WERI-Rb-1 (cell line): ENCODE measurements around the gene DDI1.

Experiments
- DNase-seq: peaks from one replicate; pipeline ENCODE4 v3.0.0-alpha.2; 2020
- H3K27ac ChIP-seq: fragments of 250-450 bp; sonication (Bioruptor Pico); 2 replicates; pipeline ENCODE4 v1.5.1; 2020; ENCODE audit warnings: mild to moderate bottlenecking, moderate library complexity
- H3K27me3 ChIP-seq: fragments of 250-450 bp; sonication (Bioruptor Pico); 2 replicates; pipeline ENCODE4 v1.5.1; 2021; ENCODE audit warnings: mild to moderate bottlenecking, low read depth, moderate library complexity; ENCODE audit not compliant: insufficient read depth, severe bottlenecking
- H3K36me3 ChIP-seq: fragments of 250-450 bp; sonication (Bioruptor Pico); 2 replicates; pipeline ENCODE4 v1.5.1; 2020; ENCODE audit warnings: mild to moderate bottlenecking, moderate library complexity
- H3K4me3 ChIP-seq: 2 replicates; pipeline ENCODE4 v1.5.1; 2011; ENCODE audit warnings: low read depth, mild to moderate bottlenecking, control low read depth, low read length
- H3K9me3 ChIP-seq: fragments of 250-450 bp; sonication (Bioruptor Pico); 2 replicates; pipeline ENCODE4 v1.5.1; 2021; ENCODE audit warnings: mild to moderate bottlenecking, moderate library complexity; ENCODE audit not compliant: severe bottlenecking
- TF ChIP-seq, protein P1 (sequence below): IDR thresholded peaks from 2 replicates; pipeline ENCODE4 v1.5.1; 2011; ENCODE audit warnings: low read depth, mild to moderate bottlenecking, control low read depth, inconsistent platforms, low read length

DDI1 gene

DNA sequence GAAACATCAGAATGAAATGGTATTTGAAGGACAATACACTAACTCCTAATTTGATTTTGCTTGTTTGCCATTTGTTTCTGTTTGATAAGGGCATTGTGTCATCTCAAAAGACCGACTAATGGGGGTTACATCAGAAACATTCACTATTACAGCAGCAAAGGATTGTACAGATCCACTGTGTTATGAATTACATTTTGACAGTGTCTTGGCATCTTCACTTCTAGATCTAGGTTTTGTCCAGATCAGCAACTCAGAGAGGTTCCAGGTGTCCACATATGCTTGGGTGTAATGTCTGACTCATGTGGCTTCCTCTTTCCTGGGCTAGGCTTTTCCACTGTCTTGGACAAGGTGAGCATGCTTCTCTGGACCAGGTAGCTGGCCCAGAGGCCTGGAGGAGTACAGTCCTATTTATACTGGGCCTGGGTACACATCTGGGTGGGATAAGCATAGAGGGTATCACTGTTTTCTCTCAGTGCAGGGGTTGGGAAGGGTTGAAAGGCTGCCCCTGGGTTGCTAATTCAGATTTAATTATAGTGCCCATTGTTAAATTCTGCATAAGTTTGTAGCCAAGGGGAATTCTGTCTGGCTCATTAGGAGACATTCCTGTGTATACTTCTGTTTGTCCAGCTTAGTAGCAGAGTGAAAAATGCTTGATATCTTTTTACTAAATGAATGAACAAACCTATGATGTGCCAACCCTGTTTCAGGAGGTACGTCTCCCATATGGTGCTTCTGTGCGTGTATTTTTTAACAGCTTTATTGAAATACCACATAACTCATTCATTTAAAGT, 23.8 kb downstream of the DDI1 start:
- H3K27me3 ChIP-seq, result no peaks in the 10 kb centered on the region
- no peak overlapping the region for H3K4me3 ChIP-seq
- no peak overlapping the region for H3K27ac ChIP-seq
- TF ChIP-seq, protein P1, sequence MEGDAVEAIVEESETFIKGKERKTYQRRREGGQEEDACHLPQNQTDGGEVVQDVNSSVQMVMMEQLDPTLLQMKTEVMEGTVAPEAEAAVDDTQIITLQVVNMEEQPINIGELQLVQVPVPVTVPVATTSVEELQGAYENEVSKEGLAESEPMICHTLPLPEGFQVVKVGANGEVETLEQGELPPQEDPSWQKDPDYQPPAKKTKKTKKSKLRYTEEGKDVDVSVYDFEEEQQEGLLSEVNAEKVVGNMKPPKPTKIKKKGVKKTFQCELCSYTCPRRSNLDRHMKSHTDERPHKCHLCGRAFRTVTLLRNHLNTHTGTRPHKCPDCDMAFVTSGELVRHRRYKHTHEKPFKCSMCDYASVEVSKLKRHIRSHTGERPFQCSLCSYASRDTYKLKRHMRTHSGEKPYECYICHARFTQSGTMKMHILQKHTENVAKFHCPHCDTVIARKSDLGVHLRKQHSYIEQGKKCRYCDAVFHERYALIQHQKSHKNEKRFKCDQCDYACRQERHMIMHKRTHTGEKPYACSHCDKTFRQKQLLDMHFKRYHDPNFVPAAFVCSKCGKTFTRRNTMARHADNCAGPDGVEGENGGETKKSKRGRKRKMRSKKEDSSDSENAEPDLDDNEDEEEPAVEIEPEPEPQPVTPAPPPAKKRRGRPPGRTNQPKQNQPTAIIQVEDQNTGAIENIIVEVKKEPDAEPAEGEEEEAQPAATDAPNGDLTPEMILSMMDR, result no peak
- H3K36me3 ChIP-seq, result no peaks in the 10 kb centered on the region
- no peaks in the 10 kb centered on the region for H3K9me3 ChIP-seq
- no peak for DNase-seq

DNA sequence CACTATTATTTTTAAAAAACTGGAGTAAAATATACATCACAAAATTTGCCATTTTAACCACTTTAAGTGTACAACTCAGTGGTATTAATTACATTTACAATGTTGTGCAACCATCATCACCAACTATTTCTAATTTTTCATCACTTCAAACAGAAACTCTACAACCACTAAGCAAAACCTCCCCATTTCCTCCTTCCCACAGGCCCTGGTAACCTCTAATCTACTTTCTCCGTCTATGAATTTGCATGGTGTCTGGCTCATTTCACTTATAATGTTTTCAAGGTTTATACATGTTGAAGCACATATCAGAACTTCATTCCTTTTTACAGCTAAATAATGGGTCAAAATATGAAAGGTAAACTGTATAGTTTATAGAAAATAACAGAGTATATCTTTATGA, 24.4 kb downstream of the DDI1 start:
- no peak overlapping the region for H3K4me3 ChIP-seq
- TF ChIP-seq, protein P1, result no peak
- no peak for DNase-seq
- H3K27ac ChIP-seq, result no peak overlapping the region
- H3K9me3 ChIP-seq, result no peaks in the 10 kb centered on the region
- no peaks in the 10 kb centered on the region for H3K27me3 ChIP-seq
- no peaks in the 10 kb centered on the region for H3K36me3 ChIP-seq

DNA sequence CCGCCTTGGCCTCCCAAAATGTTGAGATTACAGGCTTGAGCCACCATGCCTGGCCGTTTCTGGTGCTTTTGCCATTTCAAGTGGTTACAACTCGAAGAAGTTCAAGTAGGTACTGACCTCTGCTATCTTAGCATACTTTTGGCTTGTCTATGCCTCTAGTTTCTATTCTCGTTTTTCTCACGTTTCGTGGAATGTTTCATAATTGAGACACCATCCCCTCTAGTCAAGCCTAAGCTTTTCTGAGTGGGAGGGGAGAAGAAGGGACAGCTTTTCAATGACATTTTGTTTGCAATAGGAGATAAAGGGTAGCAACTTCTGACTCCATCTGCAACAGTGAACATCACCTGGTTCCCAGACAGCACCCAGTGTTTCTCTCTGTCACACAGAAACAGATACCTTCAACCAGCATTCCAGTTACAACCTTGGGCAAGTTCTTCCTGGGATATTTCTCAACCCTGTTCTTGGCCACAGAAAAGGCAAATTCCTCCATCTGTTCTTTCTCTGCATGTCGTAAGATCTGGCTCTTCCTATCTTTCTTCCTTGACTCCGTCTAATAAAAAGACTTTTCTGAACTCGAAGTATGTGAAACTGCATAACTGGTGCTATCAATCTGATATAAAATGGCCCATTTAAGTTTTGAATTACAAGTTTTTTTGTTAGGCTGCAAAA, 25.5 kb downstream of the DDI1 start:
- TF ChIP-seq, protein P1, result no peak
- Histone ChIP-seq H3K36me3 (no peaks in the 10 kb centered on the region), H3K9me3 (no peaks in the 10 kb centered on the region), H3K27me3 (no peaks in the 10 kb centered on the region), H3K4me3 (no peak overlapping the region), H3K27ac (no peak overlapping the region)
- no peak for DNase-seq

DNA sequence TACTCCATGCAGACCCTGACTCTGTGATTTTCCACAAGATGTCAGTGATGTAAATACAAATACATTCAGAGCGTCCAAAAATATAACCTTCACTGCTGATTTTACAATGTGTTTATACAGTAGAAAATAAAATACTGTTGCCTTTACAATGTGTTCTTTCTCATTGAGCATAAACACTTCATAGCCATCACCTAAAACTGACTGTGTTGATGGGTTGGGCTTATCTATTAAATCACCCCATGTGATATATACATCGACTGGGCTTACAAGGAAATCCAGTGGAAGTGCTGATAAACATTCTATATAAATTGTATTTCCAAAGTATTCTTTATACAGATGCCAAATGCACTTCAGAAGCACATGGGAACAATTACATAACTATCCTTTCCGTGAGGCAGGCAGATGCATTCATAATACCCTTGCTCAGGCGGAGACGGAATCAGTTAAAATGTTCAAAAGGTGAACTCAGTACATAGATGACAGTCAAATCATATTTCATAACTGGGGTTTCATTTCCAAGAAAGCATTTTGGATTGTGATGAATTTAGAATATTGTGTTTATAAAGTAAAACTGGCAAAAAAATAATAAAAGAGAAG, 27.7 kb downstream of the DDI1 start:
- H3K4me3 ChIP-seq, result no peak overlapping the region
- TF ChIP-seq, protein P1, result no peak
- H3K9me3 ChIP-seq, result no peaks in the 10 kb centered on the region
- H3K27me3 ChIP-seq, result no peaks in the 10 kb centered on the region
- no peak for DNase-seq
- H3K27ac ChIP-seq, result no peak overlapping the region
- H3K36me3 ChIP-seq, result no peaks in the 10 kb centered on the region

DNA sequence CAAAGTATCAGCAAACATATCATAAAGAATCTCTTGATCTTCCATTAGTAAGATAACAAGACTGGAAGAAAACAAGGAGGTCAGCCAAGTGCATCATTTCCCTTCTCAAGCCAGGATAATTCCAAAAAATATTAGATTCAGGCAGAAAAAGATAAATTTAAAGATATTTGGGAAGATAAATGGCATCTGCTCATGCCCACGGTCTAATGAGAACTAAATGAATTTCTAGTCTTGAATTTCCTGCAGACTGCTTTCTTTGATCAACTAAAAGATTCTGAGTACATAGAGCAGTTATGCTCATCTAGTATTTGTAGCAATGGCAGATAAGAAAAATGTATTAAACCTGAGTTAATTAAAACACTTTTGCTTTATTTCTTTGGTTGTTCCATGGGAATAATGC, 31.1 kb downstream of the DDI1 start:
- no peak overlapping the region for H3K27ac ChIP-seq
- H3K27me3 ChIP-seq, result no peaks in the 10 kb centered on the region
- TF ChIP-seq, protein P1, result no peak
- no peaks in the 10 kb centered on the region for H3K9me3 ChIP-seq
- H3K36me3 ChIP-seq, result no peaks in the 10 kb centered on the region
- no peak for DNase-seq
- no peak overlapping the region for H3K4me3 ChIP-seq
